Lung (tissue), 12 donors: ENCODE results near the gene CLEC6A. TPM values are rescaled to one million over a fixed set of nuclear protein-coding genes. Genes with fewer than 3 reads are reported as not detected.
"Not testable (repeated sequence)": the region's sequence is repeated elsewhere in the genome, so short reads cannot be mapped to it uniquely, and the experiment has no call there.

Experiments used
- ATAC-seq: fragments of 200-7000 bp; cut with Tn5 transposase; one replicate; pipeline ENCODE4 v1.9.1; 2020; ENCODE audit warnings: moderate number of reproducible peaks; ENCODE audit not compliant: insufficient read depth, low FRiP score
- DNase-seq, 3 donors: peaks; one replicate each; pipeline ENCODE4 v3.0.0-alpha.2; 2013 to 2017
- H3K27ac ChIP-seq, 2 donors: one replicate each; pipeline ENCODE4 v1.5.1; 2013; ENCODE audit warnings: mild to moderate bottlenecking in 2 of 2, moderate library complexity in 2 of 2, control low read depth in 1 of 2, inconsistent platforms in 1 of 2, low read depth in 1 of 2, low read length in 1 of 2
- H3K27me3 ChIP-seq, 3 donors: one replicate each; pipeline ENCODE4 v1.5.1; 2013; ENCODE audit warnings: low read length in 2 of 3; ENCODE audit not compliant: control insufficient read depth in 3 of 3, insufficient read depth in 3 of 3
- H3K36me3 ChIP-seq, 4 donors: one replicate each; pipeline ENCODE4 v1.5.1; 2013; ENCODE audit warnings: low read length in 4 of 4, mild to moderate bottlenecking in 1 of 4, moderate library complexity in 1 of 4; ENCODE audit not compliant: control insufficient read depth in 4 of 4, insufficient read depth in 4 of 4
- H3K4me1 ChIP-seq, 5 donors: one replicate each; pipeline ENCODE4 v1.5.1; 2013; ENCODE audit warnings: low read length in 5 of 5, mild to moderate bottlenecking in 2 of 5, moderate library complexity in 1 of 5; ENCODE audit not compliant: control insufficient read depth in 5 of 5, insufficient read depth in 5 of 5
- H3K4me3 ChIP-seq: one replicate; pipeline ENCODE4 v1.5.1; 2013; ENCODE audit warnings: mild to moderate bottlenecking, control low read depth, moderate library complexity
- H3K9ac ChIP-seq, 2 donors: one replicate each; pipeline ENCODE4 v1.5.1; 2013; ENCODE audit warnings: low read length in 2 of 2, control low read depth in 1 of 2; ENCODE audit not compliant: insufficient read depth in 1 of 2
- H3K9me3 ChIP-seq, 4 donors: one replicate each; pipeline ENCODE4 v1.5.1; 2013; ENCODE audit warnings: low read length in 3 of 4, mild to moderate bottlenecking in 1 of 4, moderate library complexity in 1 of 4; ENCODE audit not compliant: control insufficient read depth in 4 of 4, insufficient read depth in 3 of 4
- CTCF ChIP-seq: IDR thresholded peaks from 2 replicates; pipeline ENCODE4 v1.5.1; 2012; ENCODE audit warnings: mild to moderate bottlenecking; ENCODE audit errors: control extremely low read depth, extremely low read depth
- WGBS, 2 donors: extraction: QIAGEN DNeasy Blood & Tissue Kit; methylation state at CpG; one replicate each; pipeline ENCODE4 v1.1.7; 2013; 5-methylcytosine and 5-hydroxymethylcytosine counted together
- polyA plus RNA-seq, 2 donors: library from polyadenylated mRNA; stranded (reverse); fragments of 200-250 nt; gene quantifications; one replicate each; pipeline ENCODE4 v1.2.1, GENCODE V29; 2013
- total RNA-seq, 2 donors: library from RNA; depleted of rRNA in 1 of 2; stranded (reverse); fragments of >200 nt in 1 of 2; gene quantifications; one replicate each; pipeline ENCODE4 v1.2.1, GENCODE V29; 2014 to 2021
- donor health status: control.
- donor health status: control.
- donor health status: Bipolar disorder and iron deficiency.
- donor health status: healthy.
- donor health status: DM: yes; HTN: yes; CAD: no.

CLEC6A gene
- total and polyA plus RNA-seq, 4 donors: 0.20 to 2.0 (median 0.69) TPM

GRCh38 chr12:8491646-8492530 lies 36.1 kb downstream of the CLEC6A start:
- 72 to 74% methylated on average over 5 of the region's 5 CpGs for WGBS, 2 donors
- no peak for ATAC-seq

GRCh38 chr12:8493084-8493483 lies 37.3 kb downstream of the CLEC6A start:
- no peak for TF ChIP-seq CTCF
- no peak for ATAC-seq
- peak in 2 of 3 donors; percentile 17 to 25 for DNase-seq
- no peaks in the 10 kb centered on the region for H3K27me3 ChIP-seq
- H3K9ac ChIP-seq: no peak overlapping the region
- H3K9me3 ChIP-seq: no peaks in the 10 kb centered on the region
- H3K27ac ChIP-seq: no peak overlapping the region
- WGBS, 2 donors: 23 to 28% methylated on average over 2 of the region's 2 CpGs
- H3K4me3 ChIP-seq: no peak overlapping the region
- H3K4me1 ChIP-seq: no peaks in the 10 kb centered on the region
- H3K36me3 ChIP-seq: no peaks in the 10 kb centered on the region

More at GRCh38 chr12:8491646-8492530, 36.1 kb downstream of the CLEC6A start:
- no peak overlapping the region for H3K27ac ChIP-seq
- H3K36me3 ChIP-seq: no peaks in the 10 kb centered on the region
- no peak overlapping the region for H3K9ac ChIP-seq
- H3K4me3 ChIP-seq: no peak overlapping the region
- DNase-seq: no peak
- H3K27me3 ChIP-seq: no peaks in the 10 kb centered on the region
- no peaks in the 10 kb centered on the region for H3K4me1 ChIP-seq
- H3K9me3 ChIP-seq: no peaks in the 10 kb centered on the region
- TF ChIP-seq CTCF: no peak

- not testable (repeated sequence) for H3K9me3 ChIP-seq, H3K4me3 ChIP-seq, H3K27ac ChIP-seq, H3K4me1 ChIP-seq, H3K27me3 ChIP-seq, H3K36me3 ChIP-seq, ATAC-seq, H3K9ac ChIP-seq, DNase-seq
- WGBS, 2 donors: 90 to 92% methylated on average over 4 of the region's 4 CpGs
These were observed 39.9 kb downstream of the CLEC6A start for GRCh38 chr12:8495671-8496070.

- not testable (repeated sequence) for H3K9ac ChIP-seq, ATAC-seq, H3K27me3 ChIP-seq, H3K4me3 ChIP-seq, H3K9me3 ChIP-seq, H3K4me1 ChIP-seq, H3K27ac ChIP-seq, H3K36me3 ChIP-seq, DNase-seq
- 45 to 48% methylated on average over 7 of the region's 7 CpGs for WGBS, 2 donors
These were observed 40.3 kb downstream of the CLEC6A start for GRCh38 chr12:8496074-8496473.
